ENCODE measurements around the gene NEDD1.

DNA sequence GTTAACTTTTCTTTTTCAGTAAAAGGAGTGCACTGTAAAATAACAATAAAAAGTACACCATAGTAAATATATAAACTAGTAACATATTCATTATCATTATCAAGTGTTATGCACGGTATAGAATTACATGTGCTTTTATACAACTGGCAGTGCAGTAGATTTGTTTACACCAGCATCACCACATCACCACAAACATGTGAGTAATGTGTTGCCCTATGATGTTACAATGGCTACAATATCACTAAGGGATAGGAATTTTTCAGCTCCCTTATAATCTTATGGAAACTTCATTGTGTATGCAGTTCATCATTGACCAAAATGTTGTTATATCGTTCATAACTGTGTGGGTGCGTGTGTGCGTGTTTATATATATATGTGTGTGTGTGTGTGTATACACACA, 23.5 kb upstream of the NEDD1 start:
- TF ChIP-seq, protein P1, sequence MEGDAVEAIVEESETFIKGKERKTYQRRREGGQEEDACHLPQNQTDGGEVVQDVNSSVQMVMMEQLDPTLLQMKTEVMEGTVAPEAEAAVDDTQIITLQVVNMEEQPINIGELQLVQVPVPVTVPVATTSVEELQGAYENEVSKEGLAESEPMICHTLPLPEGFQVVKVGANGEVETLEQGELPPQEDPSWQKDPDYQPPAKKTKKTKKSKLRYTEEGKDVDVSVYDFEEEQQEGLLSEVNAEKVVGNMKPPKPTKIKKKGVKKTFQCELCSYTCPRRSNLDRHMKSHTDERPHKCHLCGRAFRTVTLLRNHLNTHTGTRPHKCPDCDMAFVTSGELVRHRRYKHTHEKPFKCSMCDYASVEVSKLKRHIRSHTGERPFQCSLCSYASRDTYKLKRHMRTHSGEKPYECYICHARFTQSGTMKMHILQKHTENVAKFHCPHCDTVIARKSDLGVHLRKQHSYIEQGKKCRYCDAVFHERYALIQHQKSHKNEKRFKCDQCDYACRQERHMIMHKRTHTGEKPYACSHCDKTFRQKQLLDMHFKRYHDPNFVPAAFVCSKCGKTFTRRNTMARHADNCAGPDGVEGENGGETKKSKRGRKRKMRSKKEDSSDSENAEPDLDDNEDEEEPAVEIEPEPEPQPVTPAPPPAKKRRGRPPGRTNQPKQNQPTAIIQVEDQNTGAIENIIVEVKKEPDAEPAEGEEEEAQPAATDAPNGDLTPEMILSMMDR (conservative IDR thresholded peaks at IDR 0.05), result no peak
- TF ChIP-seq ZFX (IDR thresholded peaks at IDR 0.05), result no peak

Measured in C4-2B (cell line).